Skeletal muscle cell (primary cell): ENCODE data around the gene EID2B.

Experiments
- DNase-seq: peaks from one replicate; pipeline ENCODE4 v3.0.0-alpha.2; 2010; ENCODE audit warnings: low read depth
- H3K4me3 ChIP-seq: 2 replicates; pipeline ENCODE4 v1.5.1; 2011; ENCODE audit warnings: low read depth, mild to moderate bottlenecking, control low read depth, low read length, moderate library complexity

EID2B gene, protein sequence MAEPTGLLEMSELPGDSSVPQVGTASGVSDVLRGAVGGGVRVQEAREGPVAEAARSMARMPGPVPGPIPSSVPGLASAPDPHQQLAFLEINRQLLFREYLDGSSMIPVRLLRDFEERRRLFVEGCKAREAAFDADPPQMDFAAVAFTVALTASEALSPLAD

DNA sequence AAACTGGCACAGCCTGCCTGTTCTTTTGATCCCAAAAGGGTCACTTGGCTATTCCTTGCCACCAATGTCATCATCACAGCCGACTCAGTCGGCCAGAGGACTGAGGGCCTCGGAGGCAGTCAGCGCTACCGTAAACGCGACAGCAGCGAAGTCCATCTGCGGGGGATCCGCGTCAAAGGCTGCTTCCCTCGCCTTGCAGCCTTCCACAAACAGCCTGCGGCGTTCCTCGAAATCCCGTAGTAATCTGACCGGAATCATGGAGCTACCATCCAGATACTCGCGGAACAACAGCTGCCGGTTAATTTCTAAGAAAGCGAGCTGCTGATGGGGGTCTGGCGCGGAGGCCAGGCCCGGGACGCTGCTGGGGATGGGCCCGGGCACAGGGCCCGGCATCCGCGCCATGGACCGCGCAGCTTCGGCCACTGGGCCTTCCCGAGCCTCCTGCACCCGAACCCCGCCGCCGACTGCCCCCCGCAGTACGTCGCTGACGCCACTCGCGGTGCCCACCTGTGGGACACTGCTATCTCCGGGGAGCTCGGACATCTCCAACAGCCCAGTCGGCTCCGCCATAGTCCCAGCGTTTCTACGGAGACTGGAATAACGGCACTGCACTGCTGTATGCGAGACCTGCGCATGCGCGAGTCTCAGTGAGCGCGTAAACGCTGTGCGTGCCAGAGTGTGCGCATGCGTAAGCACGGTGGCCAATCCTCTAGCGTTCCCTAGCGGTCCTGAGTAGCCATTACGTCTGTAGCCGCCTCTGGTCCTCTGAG lies at the start of gene EID2B:
Gene EID2B, minus strand, starts transcription at position 620 of the 770 bp plus-strand sequence. Its CDS starts 50 bp downstream, at position 570.
- DNase-seq: peak; percentile 75
- H3K4me3 ChIP-seq: peak within 1 kb of the TSS; percentile 92

DNA sequence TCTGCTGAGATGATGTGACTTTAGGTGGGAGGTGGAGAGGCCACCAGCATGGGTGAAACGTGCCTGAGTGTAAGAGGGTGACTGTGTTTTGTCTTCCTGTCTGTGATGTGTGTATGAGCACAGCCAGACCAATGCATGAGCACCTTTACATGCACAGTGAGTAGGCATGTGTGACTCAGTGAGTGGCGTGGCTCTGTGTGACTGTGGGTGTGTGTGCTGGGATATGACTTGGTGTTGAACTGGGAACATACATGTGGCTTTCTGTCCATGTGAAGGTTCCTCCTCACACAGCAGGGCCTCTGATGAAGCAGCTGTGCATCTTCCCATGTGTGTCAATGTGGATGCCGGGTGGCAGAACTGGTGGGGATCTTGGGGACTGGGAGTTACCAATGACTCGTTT lies 49.8 kb upstream of the EID2B start:
- no peak for DNase-seq
- no peak overlapping the region for H3K4me3 ChIP-seq

DNA sequence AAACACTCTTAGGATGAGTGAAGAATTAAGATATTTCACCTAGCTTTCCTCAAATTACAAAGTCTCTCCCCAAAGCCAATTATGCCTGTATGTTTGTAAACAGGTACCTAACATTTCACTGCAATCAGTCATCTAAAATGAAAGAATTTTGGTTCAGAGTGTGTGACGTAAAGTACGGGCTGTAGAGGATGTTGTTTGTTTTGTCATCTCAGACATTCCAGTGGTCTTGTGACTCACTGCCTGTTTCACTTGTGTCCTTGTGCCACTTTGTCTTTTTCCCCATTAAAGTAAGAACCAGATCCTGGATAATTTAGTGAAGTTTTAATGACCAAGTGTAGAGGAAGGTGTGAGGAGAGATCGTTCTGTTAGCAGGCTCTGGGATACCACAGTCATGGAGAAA lies 36.0 kb upstream of the EID2B start:
- H3K4me3 ChIP-seq: no peak overlapping the region
- no peak for DNase-seq

DNA sequence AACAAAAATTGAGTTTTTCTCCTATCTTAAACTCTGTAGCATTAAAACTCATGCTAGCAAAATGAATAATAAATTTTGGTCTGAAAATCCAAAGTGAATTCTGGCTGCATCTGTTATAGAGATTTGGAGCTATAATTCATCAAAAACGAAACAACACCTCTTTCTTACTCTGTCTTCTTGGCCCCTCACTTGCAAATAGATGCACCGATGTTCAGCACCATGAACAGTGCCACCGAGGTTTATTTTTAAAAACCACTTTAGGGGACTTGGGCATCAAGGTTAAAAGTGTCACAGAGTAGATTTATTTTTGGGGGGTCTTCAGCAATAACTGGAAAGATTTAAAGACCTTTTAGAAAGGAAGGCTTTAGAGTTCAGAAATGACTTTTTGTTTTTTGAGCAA lies 33.4 kb upstream of the EID2B start:
- DNase-seq: no peak
- H3K4me3 ChIP-seq: no peak overlapping the region

DNA sequence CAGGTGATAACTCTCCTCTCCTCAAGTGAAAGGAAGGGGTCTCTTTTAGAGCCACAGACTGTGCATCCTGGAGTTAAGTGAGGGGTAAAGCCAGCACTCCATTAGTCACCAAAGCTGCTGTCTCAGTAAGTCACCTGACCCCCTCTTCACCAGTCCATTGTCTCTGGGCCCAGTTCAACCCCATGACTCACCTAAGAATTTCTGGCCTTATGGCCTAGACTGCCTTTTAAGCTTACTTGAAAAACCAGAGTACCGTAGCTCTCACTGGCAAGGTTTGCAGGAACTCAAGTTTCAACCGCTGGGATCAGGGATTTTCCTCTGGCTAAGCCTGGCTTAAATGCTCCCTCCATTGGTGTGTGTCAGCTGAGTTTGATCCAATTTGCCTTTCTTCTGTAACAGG lies 30.8 kb upstream of the EID2B start:
- DNase-seq: no peak
- no peak overlapping the region for H3K4me3 ChIP-seq

DNA sequence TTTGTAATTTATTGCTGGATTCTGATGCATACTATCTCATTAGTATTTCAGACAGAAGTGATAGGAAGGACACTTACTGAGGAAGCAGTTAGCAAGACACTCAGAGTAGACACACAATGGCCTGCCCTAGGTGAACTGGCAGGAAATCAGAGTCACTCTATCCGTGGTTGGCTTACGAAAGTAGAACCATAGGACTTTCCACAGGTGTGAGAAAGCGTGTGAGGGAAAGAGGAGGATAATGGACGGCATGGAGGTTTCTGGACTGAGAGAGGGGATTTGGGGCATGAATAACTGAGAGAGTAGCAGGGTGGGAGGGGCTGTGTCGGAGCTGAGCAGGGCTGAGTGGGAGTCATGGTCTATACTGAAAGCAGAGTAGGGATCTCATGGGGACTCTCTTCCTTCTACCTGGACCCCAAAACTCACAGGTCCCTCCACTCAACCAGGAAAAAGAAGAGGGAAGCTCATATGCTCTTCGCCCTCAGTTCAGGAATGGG lies 26.0 kb upstream of the EID2B start:
- DNase-seq: no peak
- no peak overlapping the region for H3K4me3 ChIP-seq

DNA sequence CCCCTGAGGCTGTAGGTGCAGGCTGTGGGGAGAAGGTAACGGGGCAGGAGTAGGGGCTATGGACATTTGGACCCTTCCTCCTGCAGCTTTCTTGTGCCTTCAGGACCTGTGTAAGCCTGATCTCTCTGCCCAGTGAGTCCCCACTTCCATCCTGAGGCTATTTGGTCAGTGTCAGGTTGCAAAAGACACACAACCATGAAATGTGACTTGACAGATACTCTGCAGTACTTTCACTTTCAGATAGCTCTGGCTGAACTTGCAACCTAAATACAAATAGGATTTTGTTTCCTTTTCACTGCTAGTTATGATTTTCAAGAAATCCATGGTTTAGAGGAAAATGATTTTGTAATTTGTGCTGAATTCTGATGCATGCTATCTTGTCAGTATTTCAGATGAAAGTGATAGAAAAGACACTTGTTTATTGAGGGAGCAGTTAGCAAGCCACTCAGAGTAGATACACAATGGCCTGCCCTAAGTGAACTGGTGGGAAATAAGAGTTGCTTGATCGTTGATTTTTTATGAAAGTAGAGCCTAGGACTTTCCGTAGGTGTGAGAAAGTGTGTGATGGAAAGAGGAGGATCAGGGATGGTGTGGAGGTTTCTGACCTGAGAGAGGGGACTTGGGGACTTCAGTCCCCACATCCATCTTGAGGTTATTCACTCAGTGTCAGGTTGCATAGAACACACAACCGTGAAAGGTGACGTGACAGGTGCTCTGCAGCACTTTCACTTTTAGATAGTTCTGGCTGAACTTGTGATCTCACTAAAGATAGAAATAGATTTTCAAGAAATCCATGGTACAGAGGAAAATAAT lies 25.4 kb upstream of the EID2B start:
- no peak for DNase-seq
- no peak overlapping the region for H3K4me3 ChIP-seq

DNA sequence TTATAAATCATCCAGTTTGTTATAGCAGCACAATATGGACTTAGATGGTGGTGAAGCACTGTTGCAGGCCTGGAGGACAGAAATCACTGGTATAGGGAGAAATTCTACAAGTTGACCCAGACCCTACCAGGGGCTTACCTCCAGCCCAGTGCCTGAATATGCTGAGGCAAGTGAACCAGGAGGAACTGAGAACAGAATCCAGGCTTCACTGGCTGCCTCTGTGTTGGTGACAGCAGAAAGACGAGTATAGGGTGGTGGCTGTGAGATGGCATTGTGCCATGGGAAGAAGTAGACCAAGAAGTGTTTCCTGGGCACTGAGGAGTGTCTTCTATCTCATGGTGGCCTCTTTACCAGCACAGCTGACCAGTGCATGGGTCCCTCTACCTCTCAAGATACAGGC lies 23.2 kb upstream of the EID2B start:
- no peak overlapping the region for H3K4me3 ChIP-seq
- DNase-seq: no peak

DNA sequence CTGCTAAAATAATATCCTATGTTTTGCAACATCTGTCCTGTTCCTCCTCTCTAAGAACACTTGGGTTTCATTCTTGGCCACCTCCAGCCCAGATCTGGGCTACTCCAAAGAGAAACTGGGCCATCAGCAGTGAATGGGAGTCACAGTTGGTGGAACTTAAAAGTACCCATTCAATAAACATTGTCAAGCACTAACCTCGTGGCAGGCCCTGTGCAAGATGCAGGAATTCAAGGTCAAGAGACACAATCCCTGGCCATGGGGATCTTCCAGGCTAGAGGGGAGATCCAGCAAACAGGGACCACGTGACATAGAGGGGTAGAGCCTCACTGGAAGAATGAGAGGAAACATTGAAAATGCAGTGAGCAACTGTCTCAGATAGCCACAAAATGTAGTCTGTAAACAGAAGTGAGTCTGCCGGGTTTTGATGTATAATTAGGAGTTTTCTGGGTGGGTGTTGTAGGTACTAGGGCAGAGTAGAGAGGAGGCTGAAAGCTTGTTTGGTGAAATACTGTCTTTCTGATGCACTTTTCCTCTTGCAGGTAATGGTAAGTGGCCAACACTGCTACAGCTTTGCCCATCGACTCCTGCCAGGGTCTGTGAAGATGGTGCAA lies 22.2 kb upstream of the EID2B start:
- no peak overlapping the region for H3K4me3 ChIP-seq
- DNase-seq: no peak

DNA sequence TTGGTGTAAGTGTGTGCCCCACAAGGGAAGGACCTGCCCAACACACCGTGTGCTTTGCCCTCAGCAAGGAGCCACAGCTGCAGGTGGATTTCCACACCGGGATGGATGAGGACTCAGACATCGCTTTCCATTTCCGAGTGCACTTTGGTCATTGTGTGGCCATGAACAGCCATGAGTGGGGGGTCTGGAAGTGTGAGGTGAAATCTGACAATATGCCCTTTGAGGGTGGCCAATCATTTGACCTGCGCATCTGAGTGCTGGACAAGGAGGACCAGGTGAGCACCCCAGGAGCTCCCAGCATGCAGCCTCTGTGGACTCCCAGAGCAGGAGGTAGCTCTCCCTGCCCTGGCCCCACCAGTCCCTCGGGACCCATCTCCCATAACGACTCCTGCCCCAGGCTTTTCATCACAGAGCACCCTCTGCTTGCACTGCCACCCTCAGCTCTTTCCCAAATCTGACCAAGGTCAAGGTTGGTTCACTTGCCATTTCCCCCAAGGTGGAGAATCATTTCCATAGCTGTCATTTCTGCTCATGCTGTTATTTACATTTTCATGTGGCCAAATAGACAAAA lies 20.5 kb upstream of the EID2B start:
- DNase-seq: no peak
- H3K4me3 ChIP-seq: no peak overlapping the region

DNA sequence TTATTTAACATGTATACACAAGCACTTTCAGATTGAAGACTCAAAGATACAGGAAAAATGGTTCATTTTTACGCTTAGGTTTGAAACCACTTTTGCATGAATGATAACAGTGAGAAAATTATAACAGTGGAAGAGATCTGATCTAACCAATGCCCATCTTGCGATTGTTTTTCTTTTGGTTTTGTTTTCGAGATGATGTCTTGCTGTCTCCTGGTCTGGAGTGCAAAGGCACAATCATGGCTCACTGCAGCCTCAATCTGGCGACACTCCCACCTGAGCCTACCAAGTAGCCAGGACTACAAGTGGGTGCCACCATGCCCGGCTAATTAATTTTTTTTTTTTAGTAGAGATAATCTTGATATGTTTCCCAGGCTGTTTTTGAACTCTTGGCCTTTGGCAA lies 17.5 kb upstream of the EID2B start:
- DNase-seq: no peak
- H3K4me3 ChIP-seq: no peak overlapping the region

DNA sequence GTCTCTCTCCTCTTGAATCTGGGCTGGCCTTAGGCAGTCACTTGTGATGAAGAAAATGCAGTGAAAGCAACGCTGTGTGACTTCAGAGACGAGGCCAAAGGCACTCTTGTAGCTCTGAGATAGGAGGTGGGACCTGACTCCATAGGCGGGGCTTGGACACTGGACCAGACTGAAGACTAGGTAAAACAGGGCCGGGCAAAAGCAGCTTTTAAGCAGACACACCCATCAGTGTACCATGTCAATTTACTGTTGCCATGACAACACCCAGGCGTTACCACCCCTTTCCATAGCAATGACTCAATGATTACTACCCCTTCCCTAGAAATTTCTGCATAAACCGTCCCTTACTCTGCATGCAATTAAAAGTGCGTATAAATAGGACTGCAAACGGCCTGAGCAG lies 13.9 kb upstream of the EID2B start:
- DNase-seq: no peak
- no peak overlapping the region for H3K4me3 ChIP-seq

DNA sequence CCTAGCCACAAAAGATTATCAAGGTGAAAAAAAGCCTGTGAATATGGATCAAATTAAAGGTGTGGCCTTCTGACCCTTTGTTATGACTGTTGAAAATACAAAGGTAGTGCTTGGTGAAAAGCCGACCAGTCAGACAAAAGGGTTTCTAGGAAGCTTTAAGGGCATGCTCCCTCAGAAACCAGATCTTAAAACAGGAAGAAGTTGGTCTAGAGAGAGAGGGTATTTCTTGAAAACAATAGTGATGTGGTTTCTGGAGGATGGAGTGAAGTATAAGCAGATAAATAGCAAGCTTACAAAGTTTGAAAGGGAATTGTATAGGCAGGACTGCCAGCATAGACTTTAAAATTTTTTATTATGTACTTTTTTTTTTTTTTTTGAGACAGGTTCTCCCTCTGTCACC lies 12.3 kb upstream of the EID2B start:
- no peak for DNase-seq
- H3K4me3 ChIP-seq: no peak overlapping the region

DNA sequence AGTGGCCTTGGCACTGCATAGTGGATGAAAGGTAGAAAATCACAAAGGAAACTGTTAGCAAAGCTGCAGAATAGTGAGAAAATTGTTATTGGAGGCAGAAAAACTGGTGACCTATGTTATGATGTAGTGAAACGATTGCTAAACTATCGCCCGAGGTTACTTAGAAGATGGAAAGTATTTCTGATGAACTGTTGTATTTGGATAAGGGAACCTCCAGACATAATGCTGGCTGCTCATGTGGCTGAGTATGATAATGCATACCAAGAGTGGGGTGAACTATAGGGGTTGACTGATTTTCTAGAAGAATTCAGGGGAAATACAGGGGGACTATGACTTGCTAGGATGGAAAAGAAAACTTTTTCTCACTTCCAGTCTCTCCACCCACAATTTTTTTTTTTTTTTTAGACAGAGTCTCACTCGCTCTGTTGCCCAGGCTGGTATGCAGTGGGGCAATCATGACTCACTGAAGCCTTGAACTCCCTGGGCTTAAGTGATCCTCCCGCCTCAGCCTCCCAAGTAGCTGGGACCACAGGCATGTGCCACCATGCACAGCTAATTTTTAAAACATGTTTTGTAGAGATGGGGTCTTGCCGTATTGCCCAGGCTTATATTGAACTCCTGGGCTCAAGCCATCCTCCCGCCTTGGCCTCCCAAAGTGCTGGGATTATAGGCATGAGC lies 11.7 kb upstream of the EID2B start:
- no peak overlapping the region for H3K4me3 ChIP-seq
- no peak for DNase-seq

DNA sequence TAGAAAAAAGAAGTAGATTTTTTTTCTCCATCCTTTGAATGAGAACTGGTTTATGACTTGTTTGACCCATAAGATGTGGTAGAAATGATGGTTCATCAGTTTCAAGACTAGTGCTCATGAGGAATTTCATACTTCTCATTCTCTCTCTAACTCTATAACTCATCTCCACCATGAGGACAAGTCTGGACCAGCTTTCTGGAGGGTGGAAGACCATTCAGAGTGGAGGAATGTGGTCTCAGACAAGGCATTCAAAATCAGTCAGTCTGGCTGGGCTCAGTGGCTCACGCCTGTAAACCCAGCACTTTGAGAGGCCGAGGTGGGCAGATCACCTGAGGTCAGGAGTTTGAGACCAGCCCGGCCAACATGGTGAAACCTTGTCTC lies 10.8 kb upstream of the EID2B start:
- no peak for DNase-seq
- no peak overlapping the region for H3K4me3 ChIP-seq

DNA sequence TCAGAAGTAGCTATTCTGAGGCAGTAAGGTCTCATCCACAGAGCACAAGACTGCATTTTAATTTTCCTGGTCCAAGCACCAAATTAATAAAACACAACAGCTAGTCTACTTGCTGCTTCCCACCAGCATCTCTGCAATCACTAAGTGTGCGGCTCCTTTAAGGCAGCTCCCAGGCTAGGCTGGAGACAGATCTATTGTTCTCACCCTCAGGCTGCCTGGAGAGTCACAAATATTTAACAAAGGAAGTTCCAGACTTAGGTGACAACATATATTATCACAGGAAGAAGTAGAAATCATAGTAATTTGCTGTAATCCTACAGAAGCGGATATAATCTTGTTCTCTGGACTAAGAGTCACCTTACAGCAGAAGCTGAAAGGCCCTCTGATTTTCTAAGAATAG lies 9.6 kb upstream of the EID2B start:
- no peak overlapping the region for H3K4me3 ChIP-seq
- DNase-seq: no peak

DNA sequence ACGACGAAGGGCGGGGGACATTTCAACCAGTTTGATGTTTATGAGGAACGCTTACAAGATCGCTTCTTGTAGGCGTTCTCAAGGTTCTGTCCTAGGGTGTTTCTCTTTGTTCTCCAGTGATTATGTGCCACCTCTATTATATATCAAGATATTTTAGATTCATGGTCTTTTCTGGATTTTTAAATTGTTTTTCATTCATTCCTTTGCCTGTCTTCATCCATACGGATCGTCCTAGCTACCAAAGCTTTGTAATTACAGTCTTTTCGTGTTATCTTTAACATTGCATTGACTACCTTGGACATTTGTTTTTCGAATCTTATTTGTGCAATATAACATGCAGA lies 7.7 kb upstream of the EID2B start:
- H3K4me3 ChIP-seq: peak overlapping the region; percentile 85
- DNase-seq: no peak

DNA sequence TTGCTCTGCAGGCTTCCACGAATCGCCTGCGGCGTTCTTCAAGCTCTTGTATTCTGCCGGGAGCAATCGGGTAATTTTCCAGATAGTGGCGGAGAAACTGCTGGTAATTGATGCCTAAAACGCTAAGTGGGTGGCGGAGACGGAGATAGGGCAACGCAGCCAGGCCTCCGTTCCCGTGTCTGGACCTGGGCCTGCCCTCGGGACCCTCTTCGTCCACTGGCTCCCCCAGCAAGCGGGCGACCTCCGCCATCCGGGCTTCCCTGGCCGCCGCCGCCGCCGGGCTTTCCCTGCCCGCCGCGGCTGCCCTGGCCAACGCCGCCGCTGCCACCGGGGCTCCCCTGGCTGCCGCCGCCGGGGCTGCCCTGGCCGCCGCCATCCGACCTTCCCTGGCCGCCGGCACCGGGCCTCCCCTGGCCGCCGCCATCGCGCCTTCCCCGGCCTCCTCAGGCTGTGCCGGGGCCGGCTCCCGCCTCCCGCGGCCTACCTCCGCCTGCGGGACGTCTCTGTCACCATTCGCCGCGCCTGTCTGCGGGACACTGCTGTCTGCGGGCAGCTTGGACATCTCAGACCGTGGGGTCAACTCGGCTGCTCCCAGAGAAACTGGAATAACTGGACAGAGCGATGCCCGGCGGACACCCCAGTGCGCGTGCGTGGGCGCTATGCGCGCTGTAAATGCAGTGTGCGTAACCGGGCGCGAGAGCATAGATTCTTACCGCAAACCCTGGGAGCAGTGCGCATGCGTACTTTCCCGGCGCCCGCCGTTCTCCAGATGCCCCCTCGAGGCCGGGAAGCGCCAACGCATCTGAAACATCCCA lies 7.1 kb upstream of the EID2B start, which contains the start of gene EID2:
Gene EID2, minus strand, starts transcription at position 644 of the 815 bp plus-strand sequence. Its CDS starts 82 bp downstream, at position 562.
- peak within 1 kb of the TSS; percentile 85 for H3K4me3 ChIP-seq
- DNase-seq: peak; percentile 73
